ENCODE data around the gene CA10. TPM values are rescaled to one million over a fixed set of nuclear protein-coding genes. Genes with fewer than 3 reads are reported as not detected.

CA10 gene
- total RNA-seq, 4 donors from 2014 or later: not detected

- H3K9me3 ChIP-seq: no peaks in the 10 kb centered on the region
- H3K27ac ChIP-seq: no peak overlapping the region
- peaks cover 11% of the 10 kb centered on the region for H3K27me3 ChIP-seq
- no peak for DNase-seq (ENCODE audit: low spot score in 2 of 2)
- H3K4me3 ChIP-seq: no peak overlapping the region
- H3K4me1 ChIP-seq: no peaks in the 10 kb centered on the region
- no peak for TF ChIP-seq POLR2AphosphoS5 (IDR thresholded peaks at IDR 0.05)
- no peak for TF ChIP-seq POLR2A (IDR thresholded peaks at IDR 0.05)
- TF ChIP-seq EP300 (IDR thresholded peaks at IDR 0.05): no peak
- no peak for TF ChIP-seq CTCF (IDR thresholded peaks at IDR 0.05)
- H3K36me3 ChIP-seq: no peaks in the 10 kb centered on the region
- WGBS: 43% methylated on average over 3 of the region's 3 CpGs
Measured at GRCh38 chr17:51763058-51763457, 395.5 kb downstream of the CA10 start.

- 83% methylated on average over 1 of the region's 1 CpG for WGBS
- Histone ChIP-seq H3K9me3 (no peaks in the 10 kb centered on the region), H3K27ac (no peak overlapping the region), H3K4me1 (no peaks in the 10 kb centered on the region), H3K36me3 (no peaks in the 10 kb centered on the region), H3K27me3 (peaks cover 11% of the 10 kb centered on the region), H3K4me3 (no peak overlapping the region)
- DNase-seq (ENCODE audit: low spot score in 2 of 2): no peak
- no peak for TF ChIP-seq EP300 (IDR thresholded peaks at IDR 0.05)
- no peak for TF ChIP-seq POLR2A (IDR thresholded peaks at IDR 0.05)
- no peak for TF ChIP-seq POLR2AphosphoS5 (IDR thresholded peaks at IDR 0.05)
- no peak for TF ChIP-seq CTCF (IDR thresholded peaks at IDR 0.05)
Measured at GRCh38 chr17:51761105-51761504, 397.4 kb downstream of the CA10 start.

- no peak overlapping the region for H3K27ac ChIP-seq
- H3K36me3 ChIP-seq: no peaks in the 10 kb centered on the region
- TF ChIP-seq POLR2A (IDR thresholded peaks at IDR 0.05): no peak
- no peak for TF ChIP-seq EP300 (IDR thresholded peaks at IDR 0.05)
- TF ChIP-seq POLR2AphosphoS5 (IDR thresholded peaks at IDR 0.05): no peak
- no peak for TF ChIP-seq CTCF (IDR thresholded peaks at IDR 0.05)
- DNase-seq (ENCODE audit: low spot score in 2 of 2): no peak
- no peak overlapping the region for H3K4me3 ChIP-seq
- H3K4me1 ChIP-seq: no peaks in the 10 kb centered on the region
- H3K27me3 ChIP-seq: peaks cover 11% of the 10 kb centered on the region
- WGBS: 90% methylated on average over 1 of the region's 1 CpG
- H3K9me3 ChIP-seq: no peaks in the 10 kb centered on the region
Measured at GRCh38 chr17:51759260-51759659, 399.3 kb downstream of the CA10 start.

GRCh38 chr17:51751072-51751471, 407.4 kb downstream of the CA10 start:
- H3K9me3 ChIP-seq: no peaks in the 10 kb centered on the region
- DNase-seq (ENCODE audit: low spot score in 2 of 2): no peak
- TF ChIP-seq POLR2A (IDR thresholded peaks at IDR 0.05): no peak
- TF ChIP-seq POLR2AphosphoS5 (IDR thresholded peaks at IDR 0.05): no peak
- TF ChIP-seq EP300 (IDR thresholded peaks at IDR 0.05): no peak
- no peak for TF ChIP-seq CTCF (IDR thresholded peaks at IDR 0.05)
- no peaks in the 10 kb centered on the region for H3K36me3 ChIP-seq
- H3K4me1 ChIP-seq: no peaks in the 10 kb centered on the region
- no peak overlapping the region for H3K4me3 ChIP-seq
- H3K27me3 ChIP-seq: no peaks in the 10 kb centered on the region
- 55% methylated on average over 1 of the region's 1 CpG for WGBS
- H3K27ac ChIP-seq: no peak overlapping the region

- TF ChIP-seq POLR2AphosphoS5 (IDR thresholded peaks at IDR 0.05): no peak
- TF ChIP-seq CTCF (IDR thresholded peaks at IDR 0.05): no peak
- no peak for TF ChIP-seq POLR2A (IDR thresholded peaks at IDR 0.05)
- TF ChIP-seq EP300 (IDR thresholded peaks at IDR 0.05): no peak
- Histone ChIP-seq H3K4me3 (no peak overlapping the region), H3K27ac (no peak overlapping the region), H3K9me3 (no peaks in the 10 kb centered on the region), H3K4me1 (no peaks in the 10 kb centered on the region), H3K36me3 (no peaks in the 10 kb centered on the region), H3K27me3 (no peaks in the 10 kb centered on the region)
- WGBS: 76% methylated on average over 9 of the region's 9 CpGs
- DNase-seq (ENCODE audit: low spot score in 2 of 2): no peak
Measured at GRCh38 chr17:51748749-51749604, 409.5 kb downstream of the CA10 start.
